HepG2 (cell line): ENCODE measurements around the gene RPS14. TPM values are rescaled to one million over a fixed set of nuclear protein-coding genes. Genes with fewer than 3 reads are reported as not detected.

Experiments used
- FOSL1 ChIP-seq: sonication (generic); formaldehyde crosslinking; IDR thresholded peaks from 2 replicates; pipeline ENCODE4 v1.9.0; 2021; ENCODE audit warnings: missing genetic modification reagents, borderline replicate concordance
- GATAD2A ChIP-seq: IDR thresholded peaks from 2 replicates; pipeline ENCODE4 v1.6.1; 2016
- HNF4G ChIP-seq, 2 experiments: sonication (generic) in 1 of 2; formaldehyde crosslinking in 1 of 2; IDR thresholded peaks; 2 replicates each; pipeline versions ENCODE4 v1.4.0 to v1.6.1; 2011 to 2020; ENCODE audit warnings: borderline replicate concordance in 2 of 2, low read depth in 2 of 2, mild to moderate bottlenecking in 2 of 2, low read length in 1 of 2, missing genetic modification reagents in 1 of 2, moderate library complexity in 1 of 2
- MLLT10 ChIP-seq: sonication (generic); formaldehyde crosslinking; IDR thresholded peaks from 2 replicates; pipeline ENCODE4 v1.4.0; 2020; ENCODE audit warnings: missing genetic modification reagents
- MYNN ChIP-seq: sonication (generic); formaldehyde crosslinking; IDR thresholded peaks from 2 replicates; pipeline ENCODE4 v1.4.0; 2020; ENCODE audit warnings: mild to moderate bottlenecking, low read depth, missing genetic modification reagents
- NPAS2 ChIP-seq: sonication (generic); formaldehyde crosslinking; IDR thresholded peaks from 2 replicates; pipeline ENCODE4 v1.8.0; 2022; ENCODE audit warnings: mild to moderate bottlenecking, missing genetic modification reagents, borderline replicate concordance
- RAD51 ChIP-seq: fragments of 450-650 bp; IDR thresholded peaks from 2 replicates; pipeline ENCODE4 v1.6.1; 2016; ENCODE audit warnings: borderline replicate concordance
- RELA ChIP-seq: sonication (generic); formaldehyde crosslinking; IDR thresholded peaks from 2 replicates; pipeline ENCODE4 v1.4.0; 2020; ENCODE audit warnings: missing genetic modification reagents
- RFX3 ChIP-seq: IDR thresholded peaks from 2 replicates; pipeline ENCODE4 v1.6.1; 2016; ENCODE audit warnings: missing biosample characterization, missing genetic modification reagents
- RFXAP ChIP-seq: sonication (generic); formaldehyde crosslinking; IDR thresholded peaks from 2 replicates; pipeline ENCODE4 v1.4.0; 2020; ENCODE audit warnings: missing genetic modification reagents, borderline replicate concordance
- SYNCRIP ChIP-seq: fragments of 200-400 bp; formaldehyde crosslinking; IDR thresholded peaks from 2 replicates; pipeline ENCODE4 v1.6.1; 2018; ENCODE audit warnings: mild to moderate bottlenecking, low read depth, low read length; ENCODE audit not compliant: insufficient read depth
- ZNF343 ChIP-seq: sonication (generic); formaldehyde crosslinking; IDR thresholded peaks from 2 replicates; pipeline ENCODE4 v1.4.0; 2020; ENCODE audit warnings: mild to moderate bottlenecking, missing genetic modification reagents
- ZNF629 ChIP-seq: sonication (generic); formaldehyde crosslinking; conservative IDR thresholded peaks from 2 replicates; pipeline ENCODE4 v1.5.0; 2020; ENCODE audit warnings: missing genetic modification reagents
- ZNF782 ChIP-seq: sonication (generic); formaldehyde crosslinking; IDR thresholded peaks from 2 replicates; pipeline ENCODE4 v1.4.0; 2020; ENCODE audit warnings: missing genetic modification reagents, mild to moderate bottlenecking, borderline replicate concordance
- polyA plus RNA-seq, 8 experiments: library from polyadenylated mRNA; depleted of rRNA in 3 of 8; stranded (reverse) in 7 of 8; unstranded in 1 of 8; fragments of >200 nt; fragmentation: Illumina TruSeq in 4 of 8; extraction: Trizol in 4 of 8; gene quantifications; 2 replicates each; pipeline versions ENCODE4 v1.2.1 to v1.2.3, GENCODE V29; 2011 to 2016; ENCODE audit warnings: low read depth in 4 of 8, missing spikeins in 1 of 8, mixed read lengths in 1 of 8; ENCODE audit not compliant: insufficient read depth in 1 of 8
- total RNA-seq, 5 experiments: library from RNA; depleted of rRNA; stranded (reverse); fragments of >200 nt; fragmentation: Illumina TruSeq; extraction: Trizol; gene quantifications; 2 replicates each; pipeline ENCODE4 v1.2.3, GENCODE V29; 2016; ENCODE audit warnings: low read depth in 1 of 5
- TF ChIP-seq, protein P1 (sequence below): sonication (generic); formaldehyde crosslinking; IDR thresholded peaks from 2 replicates; pipeline ENCODE4 v1.5.1; 2020; ENCODE audit warnings: mild to moderate bottlenecking, moderate library complexity, missing genetic modification reagents
- TF ChIP-seq, protein P2 (sequence below): sonication (generic); formaldehyde crosslinking; IDR thresholded peaks from 2 replicates; pipeline ENCODE4 v1.5.1; 2020; ENCODE audit warnings: missing genetic modification reagents, mild to moderate bottlenecking, borderline replicate concordance
- TF ChIP-seq, protein P3 (sequence below): sonication (generic); formaldehyde crosslinking; IDR thresholded peaks from 2 replicates; pipeline ENCODE4 v1.4.0; 2020; ENCODE audit warnings: mild to moderate bottlenecking, missing genetic modification reagents, borderline replicate concordance

The RPS14 gene
- total and polyA plus RNA-seq, 2 of the 13 experiments (the other 11 are each of a cell fraction or from before 2014, with no cell fraction given) = 2,116 to 3,295 TPM

DNA sequence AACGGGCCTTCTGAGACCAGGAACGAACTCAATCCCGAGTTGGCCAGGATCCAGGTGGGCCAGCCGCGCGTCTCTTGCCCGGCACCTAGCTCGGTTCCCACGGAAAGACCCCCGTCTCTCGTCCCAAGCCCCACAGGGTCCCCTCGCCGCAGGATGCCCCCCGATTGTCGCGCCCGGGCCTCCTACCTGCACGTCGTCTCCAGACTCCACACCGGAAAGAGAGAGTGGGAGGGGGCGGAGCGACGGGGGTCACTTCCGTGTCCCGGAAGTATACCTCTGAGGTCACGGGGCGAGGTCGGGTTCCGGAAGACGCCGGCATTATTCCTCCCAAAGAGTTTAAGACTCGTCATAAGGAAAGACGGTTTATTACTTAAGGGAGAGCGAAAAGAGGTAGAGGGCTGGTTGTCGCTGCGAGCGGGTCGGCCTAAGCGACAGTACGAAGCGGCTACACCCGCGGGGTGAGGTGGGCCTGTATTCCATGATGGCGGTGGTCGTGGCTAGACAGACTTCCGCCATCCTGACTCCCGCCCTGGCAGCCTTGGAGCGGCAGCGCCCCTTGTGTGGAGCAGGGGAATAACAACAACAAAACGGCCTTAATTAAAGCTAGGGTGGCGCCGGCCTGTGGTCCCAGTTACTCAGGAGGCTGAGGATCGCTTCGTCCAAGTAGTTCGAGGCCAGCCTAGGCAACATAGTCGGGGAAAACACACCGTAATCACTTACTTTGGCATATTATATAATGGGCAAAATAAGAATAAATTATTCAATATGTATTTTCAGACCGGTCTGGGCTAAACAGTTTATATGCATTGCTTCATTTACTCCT lies at the start of gene RPS14 (continued):
- no peak for TF ChIP-seq SYNCRIP
- TF ChIP-seq RELA = no peak
- TF ChIP-seq RAD51 = 0 out of 2 replicates have a peak, but pooled peaks have one; percentile 24
- no peak for TF ChIP-seq MYNN (CRISPR knock-in tag)
- 0 out of 2 replicates have a peak, but pooled peaks have one; percentile 64 for TF ChIP-seq ZNF782 (CRISPR knock-in tag)
- no peak; the same call in 1 of the 2 replicates for TF ChIP-seq MLLT10
- no peak for TF ChIP-seq HNF4G (IDR thresholded peaks at IDR 0.05; ENCODE audit: borderline replicate concordance, low read depth, low read length)
- no peak for TF ChIP-seq HNF4G (CRISPR knock-in tag; IDR thresholded peaks at IDR 0.05; ENCODE audit: borderline replicate concordance, low read depth)
- TF ChIP-seq ZNF343 (CRISPR knock-in tag) = no peak; the same call in 1 of the 2 replicates
- TF ChIP-seq, protein P1, sequence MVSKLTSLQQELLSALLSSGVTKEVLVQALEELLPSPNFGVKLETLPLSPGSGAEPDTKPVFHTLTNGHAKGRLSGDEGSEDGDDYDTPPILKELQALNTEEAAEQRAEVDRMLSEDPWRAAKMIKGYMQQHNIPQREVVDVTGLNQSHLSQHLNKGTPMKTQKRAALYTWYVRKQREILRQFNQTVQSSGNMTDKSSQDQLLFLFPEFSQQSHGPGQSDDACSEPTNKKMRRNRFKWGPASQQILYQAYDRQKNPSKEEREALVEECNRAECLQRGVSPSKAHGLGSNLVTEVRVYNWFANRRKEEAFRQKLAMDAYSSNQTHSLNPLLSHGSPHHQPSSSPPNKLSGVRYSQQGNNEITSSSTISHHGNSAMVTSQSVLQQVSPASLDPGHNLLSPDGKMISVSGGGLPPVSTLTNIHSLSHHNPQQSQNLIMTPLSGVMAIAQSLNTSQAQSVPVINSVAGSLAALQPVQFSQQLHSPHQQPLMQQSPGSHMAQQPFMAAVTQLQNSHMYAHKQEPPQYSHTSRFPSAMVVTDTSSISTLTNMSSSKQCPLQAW = peak; percentile 74
- TF ChIP-seq GATAD2A (CRISPR knock-in tag) = peak; percentile 52
- no peak for TF ChIP-seq RFX3 (CRISPR knock-in tag)
- TF ChIP-seq, protein P2, sequence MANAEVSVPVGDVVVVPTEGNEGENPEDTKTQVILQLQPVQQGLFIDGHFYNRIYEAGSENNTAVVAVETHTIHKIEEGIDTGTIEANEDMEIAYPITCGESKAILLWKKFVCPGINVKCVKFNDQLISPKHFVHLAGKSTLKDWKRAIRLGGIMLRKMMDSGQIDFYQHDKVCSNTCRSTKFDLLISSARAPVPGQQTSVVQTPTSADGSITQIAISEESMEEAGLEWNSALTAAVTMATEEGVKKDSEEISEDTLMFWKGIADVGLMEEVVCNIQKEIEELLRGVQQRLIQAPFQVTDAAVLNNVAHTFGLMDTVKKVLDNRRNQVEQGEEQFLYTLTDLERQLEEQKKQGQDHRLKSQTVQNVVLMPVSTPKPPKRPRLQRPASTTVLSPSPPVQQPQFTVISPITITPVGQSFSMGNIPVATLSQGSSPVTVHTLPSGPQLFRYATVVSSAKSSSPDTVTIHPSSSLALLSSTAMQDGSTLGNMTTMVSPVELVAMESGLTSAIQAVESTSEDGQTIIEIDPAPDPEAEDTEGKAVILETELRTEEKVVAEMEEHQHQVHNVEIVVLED (CRISPR knock-in tag) = peak; percentile 86
- TF ChIP-seq NPAS2 = no peak; the same call in 1 of the 2 replicates
- TF ChIP-seq FOSL1 (CRISPR knock-in tag) = no peak
- no peak for TF ChIP-seq ZNF629 (CRISPR knock-in tag)
- TF ChIP-seq, protein P3, sequence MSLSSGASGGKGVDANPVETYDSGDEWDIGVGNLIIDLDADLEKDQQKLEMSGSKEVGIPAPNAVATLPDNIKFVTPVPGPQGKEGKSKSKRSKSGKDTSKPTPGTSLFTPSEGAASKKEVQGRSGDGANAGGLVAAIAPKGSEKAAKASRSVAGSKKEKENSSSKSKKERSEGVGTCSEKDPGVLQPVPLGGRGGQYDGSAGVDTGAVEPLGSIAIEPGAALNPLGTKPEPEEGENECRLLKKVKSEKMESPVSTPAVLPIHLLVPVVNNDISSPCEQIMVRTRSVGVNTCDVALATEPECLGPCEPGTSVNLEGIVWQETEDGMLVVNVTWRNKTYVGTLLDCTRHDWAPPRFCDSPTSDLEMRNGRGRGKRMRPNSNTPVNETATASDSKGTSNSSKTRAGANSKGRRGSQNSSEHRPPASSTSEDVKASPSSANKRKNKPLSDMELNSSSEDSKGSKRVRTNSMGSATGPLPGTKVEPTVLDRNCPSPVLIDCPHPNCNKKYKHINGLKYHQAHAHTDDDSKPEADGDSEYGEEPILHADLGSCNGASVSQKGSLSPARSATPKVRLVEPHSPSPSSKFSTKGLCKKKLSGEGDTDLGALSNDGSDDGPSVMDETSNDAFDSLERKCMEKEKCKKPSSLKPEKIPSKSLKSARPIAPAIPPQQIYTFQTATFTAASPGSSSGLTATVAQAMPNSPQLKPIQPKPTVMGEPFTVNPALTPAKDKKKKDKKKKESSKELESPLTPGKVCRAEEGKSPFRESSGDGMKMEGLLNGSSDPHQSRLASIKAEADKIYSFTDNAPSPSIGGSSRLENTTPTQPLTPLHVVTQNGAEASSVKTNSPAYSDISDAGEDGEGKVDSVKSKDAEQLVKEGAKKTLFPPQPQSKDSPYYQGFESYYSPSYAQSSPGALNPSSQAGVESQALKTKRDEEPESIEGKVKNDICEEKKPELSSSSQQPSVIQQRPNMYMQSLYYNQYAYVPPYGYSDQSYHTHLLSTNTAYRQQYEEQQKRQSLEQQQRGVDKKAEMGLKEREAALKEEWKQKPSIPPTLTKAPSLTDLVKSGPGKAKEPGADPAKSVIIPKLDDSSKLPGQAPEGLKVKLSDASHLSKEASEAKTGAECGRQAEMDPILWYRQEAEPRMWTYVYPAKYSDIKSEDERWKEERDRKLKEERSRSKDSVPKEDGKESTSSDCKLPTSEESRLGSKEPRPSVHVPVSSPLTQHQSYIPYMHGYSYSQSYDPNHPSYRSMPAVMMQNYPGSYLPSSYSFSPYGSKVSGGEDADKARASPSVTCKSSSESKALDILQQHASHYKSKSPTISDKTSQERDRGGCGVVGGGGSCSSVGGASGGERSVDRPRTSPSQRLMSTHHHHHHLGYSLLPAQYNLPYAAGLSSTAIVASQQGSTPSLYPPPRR (CRISPR knock-in tag) = no peak; the same call in 1 of the 2 replicates
- TF ChIP-seq RFXAP (CRISPR knock-in tag) = peak; percentile 88
